PFSK-1 (cell line): ENCODE measurements around the gene CCL11.

Experiments used
- FOXP2 ChIP-seq: optimal IDR thresholded peaks from 2 replicates; pipeline ENCODE3; 2011; ENCODE audit warnings: borderline replicate concordance, control low read depth, inconsistent platforms; ENCODE audit not compliant: insufficient read depth; ENCODE audit errors: extremely low read length, extremely low read depth
- POLR2AphosphoS5 ChIP-seq: IDR thresholded peaks from 2 replicates; pipeline ENCODE4 v1.6.1; 2012; ENCODE audit warnings: low read depth, mild to moderate bottlenecking, control low read depth, low read length, moderate library complexity
- REST ChIP-seq, 2 experiments: IDR thresholded peaks; 2 replicates each; pipeline versions ENCODE4 v1.6.1 to v1.8.0; 2011 to 2012; ENCODE audit warnings: low read depth in 2 of 2, low read length in 2 of 2, control low read depth in 1 of 2, inconsistent platforms in 1 of 2, mild to moderate bottlenecking in 1 of 2, moderate library complexity in 1 of 2; ENCODE audit not compliant: insufficient read depth in 1 of 2
- SIN3A ChIP-seq: IDR thresholded peaks from 2 replicates; pipeline ENCODE4 v1.6.1; 2012; ENCODE audit warnings: mild to moderate bottlenecking, low read length, moderate library complexity, borderline replicate concordance; ENCODE audit not compliant: insufficient read depth
- TAF1 ChIP-seq: IDR thresholded peaks from 2 replicates; pipeline ENCODE4 v1.6.1; 2012; ENCODE audit warnings: low read length, control low read depth, borderline replicate concordance; ENCODE audit not compliant: insufficient read depth

CCL11 gene

GRCh38 chr17:34303606-34304005 lies 18.1 kb downstream of the CCL11 start:
- TF ChIP-seq FOXP2, result no peak
- no peak for TF ChIP-seq TAF1
- TF ChIP-seq SIN3A, result no peak
- no peak for TF ChIP-seq REST (IDR thresholded peaks at IDR 0.05; ENCODE audit: insufficient read depth in 1 of 2, low read depth in 2 of 2, low read length in 2 of 2)
- no peak for TF ChIP-seq POLR2AphosphoS5

GRCh38 chr17:34305061-34305460 lies 19.5 kb downstream of the CCL11 start:
- TF ChIP-seq SIN3A (no peak), REST (IDR thresholded peaks at IDR 0.05; ENCODE audit: insufficient read depth in 1 of 2, low read depth in 2 of 2, low read length in 2 of 2) (no peak), TAF1 (no peak), FOXP2 (no peak), POLR2AphosphoS5 (no peak)

GRCh38 chr17:34305606-34306005 lies 20.1 kb downstream of the CCL11 start:
- TF ChIP-seq REST (IDR thresholded peaks at IDR 0.05; ENCODE audit: insufficient read depth in 1 of 2, low read depth in 2 of 2, low read length in 2 of 2) (no peak), FOXP2 (no peak), TAF1 (no peak), POLR2AphosphoS5 (no peak), SIN3A (no peak)

GRCh38 chr17:34306466-34306865 lies 20.9 kb downstream of the CCL11 start:
- no peak for TF ChIP-seq SIN3A
- no peak for TF ChIP-seq FOXP2
- no peak for TF ChIP-seq TAF1
- TF ChIP-seq POLR2AphosphoS5, result no peak
- no peak for TF ChIP-seq REST (IDR thresholded peaks at IDR 0.05; ENCODE audit: insufficient read depth in 1 of 2, low read depth in 2 of 2, low read length in 2 of 2)

GRCh38 chr17:34307110-34307509 lies 21.6 kb downstream of the CCL11 start:
- TF ChIP-seq SIN3A (no peak), POLR2AphosphoS5 (no peak), REST (IDR thresholded peaks at IDR 0.05; ENCODE audit: insufficient read depth in 1 of 2, low read depth in 2 of 2, low read length in 2 of 2) (no peak)
